BJ (cell line): Measurements from ENCODE around the gene CYB561D2. TPM values are rescaled to one million over a fixed set of nuclear protein-coding genes. Genes with fewer than 3 reads are reported as not detected.

Source experiments
- CTCF ChIA-PET: fragments of 350-600 bp; formaldehyde crosslinking; extraction: SDS; loops from one replicate; lab custom pipeline; 2021; ENCODE audit warnings: antibody characterized with exemption, inconsistent platforms; lab: Yijun Ruan, JAX
- POLR2A ChIA-PET: fragments of 300-600 bp; sonication (Branson Sonifier 250); formaldehyde crosslinking; extraction: SDS; loops from one replicate; lab custom pipeline; 2021; ENCODE audit warnings: antibody characterized with exemption; lab: Charles Lee
- DNase-seq: peaks from one replicate; pipeline ENCODE4 v3.0.0-alpha.2; 2011; ENCODE audit warnings: low read depth
- H3K27me3 ChIP-seq: 2 replicates; pipeline ENCODE4 v1.6.0; 2011; ENCODE audit warnings: low read length; ENCODE audit not compliant: control insufficient read depth, insufficient read depth
- H3K36me3 ChIP-seq: 2 replicates; pipeline ENCODE4 v1.5.1; 2011; ENCODE audit warnings: low read length; ENCODE audit not compliant: control insufficient read depth, insufficient read depth
- H3K4me3 ChIP-seq: 2 replicates; pipeline ENCODE4 v1.5.1; 2011; ENCODE audit warnings: low read depth, mild to moderate bottlenecking, control low read depth, low read length
- polyA plus RNA-seq: library from polyadenylated mRNA; depleted of rRNA; stranded (reverse); fragments of >200 nt; gene quantifications from 2 replicates; pipeline ENCODE4 v1.2.3, GENCODE V29; 2011
- TF ChIP-seq, protein P1 (sequence below): IDR thresholded peaks from 2 replicates; pipeline ENCODE4 v1.5.1; 2011; ENCODE audit warnings: low read depth, mild to moderate bottlenecking, control low read depth, inconsistent platforms, low read length, moderate library complexity; ENCODE audit not compliant: insufficient read depth

Gene CYB561D2
- polyA plus RNA-seq, 1 experiment = 39.3 TPM

DNA sequence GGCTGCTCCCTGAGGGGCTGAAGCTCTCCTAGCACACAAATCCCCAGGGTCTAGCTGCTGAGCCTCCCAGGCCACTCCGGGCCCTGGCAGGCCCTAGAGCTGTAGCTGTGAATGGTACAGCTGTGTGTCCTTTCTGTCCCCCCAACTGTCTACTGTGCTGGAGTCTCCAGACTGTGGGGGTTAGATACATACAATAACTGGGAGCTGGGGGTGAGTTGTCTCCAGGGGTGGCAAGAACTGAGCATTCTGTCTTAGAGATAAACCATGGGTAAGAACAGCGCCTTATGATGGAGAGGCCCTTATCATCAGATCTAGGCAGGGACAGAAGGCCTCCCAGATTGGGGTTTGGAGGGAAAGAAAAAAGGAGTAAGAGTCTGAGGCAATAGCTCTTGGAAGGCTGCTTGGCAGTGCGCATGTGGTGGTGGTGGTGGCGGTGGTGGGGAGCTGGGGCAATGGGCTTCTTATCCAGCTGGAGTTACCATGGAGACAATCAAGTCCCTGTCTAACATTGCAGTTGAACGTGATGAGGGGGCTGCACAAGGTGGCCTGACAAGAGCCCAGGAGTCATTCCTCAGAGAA is 3.6 kb downstream of the CYB561D2 start:
- peaks cover 23% of the 10 kb centered on the region for H3K36me3 ChIP-seq
- H3K27me3 ChIP-seq = no peaks in the 10 kb centered on the region
- DNase-seq = no peak
- ChIA-PET CTCF (interaction anchor here (0.9 to 1.8 kb wide), 3 partner anchors 17 to 188 kb away, joined by 3 to 5 read pairs (median 4); no protein-coding TSS in a partner anchor), POLR2A (interaction anchor here (0.8 kb wide), 1 partner anchor 1834 kb away, joined by 11 read pairs; no protein-coding TSS in a partner anchor)
- TF ChIP-seq, protein P1, sequence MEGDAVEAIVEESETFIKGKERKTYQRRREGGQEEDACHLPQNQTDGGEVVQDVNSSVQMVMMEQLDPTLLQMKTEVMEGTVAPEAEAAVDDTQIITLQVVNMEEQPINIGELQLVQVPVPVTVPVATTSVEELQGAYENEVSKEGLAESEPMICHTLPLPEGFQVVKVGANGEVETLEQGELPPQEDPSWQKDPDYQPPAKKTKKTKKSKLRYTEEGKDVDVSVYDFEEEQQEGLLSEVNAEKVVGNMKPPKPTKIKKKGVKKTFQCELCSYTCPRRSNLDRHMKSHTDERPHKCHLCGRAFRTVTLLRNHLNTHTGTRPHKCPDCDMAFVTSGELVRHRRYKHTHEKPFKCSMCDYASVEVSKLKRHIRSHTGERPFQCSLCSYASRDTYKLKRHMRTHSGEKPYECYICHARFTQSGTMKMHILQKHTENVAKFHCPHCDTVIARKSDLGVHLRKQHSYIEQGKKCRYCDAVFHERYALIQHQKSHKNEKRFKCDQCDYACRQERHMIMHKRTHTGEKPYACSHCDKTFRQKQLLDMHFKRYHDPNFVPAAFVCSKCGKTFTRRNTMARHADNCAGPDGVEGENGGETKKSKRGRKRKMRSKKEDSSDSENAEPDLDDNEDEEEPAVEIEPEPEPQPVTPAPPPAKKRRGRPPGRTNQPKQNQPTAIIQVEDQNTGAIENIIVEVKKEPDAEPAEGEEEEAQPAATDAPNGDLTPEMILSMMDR = no peak
- no peak overlapping the region for H3K4me3 ChIP-seq

- Histone ChIP-seq H3K27me3 (no peaks in the 10 kb centered on the region), H3K4me3 (no peak overlapping the region), H3K36me3 (peaks cover 23% of the 10 kb centered on the region)
- ChIA-PET CTCF (interaction anchor here (1.6 kb wide), 1 partner anchor 187 kb away, joined by 4 read pairs; no protein-coding TSS in a partner anchor), POLR2A (no interaction called here)
- TF ChIP-seq, protein P1 = no peak
- DNase-seq = no peak
Observed at GRCh38 chr3:50354850-50355249, 4.2 kb downstream of the CYB561D2 start.

- H3K36me3 ChIP-seq = peaks cover 23% of the 10 kb centered on the region
- no peak for DNase-seq
- H3K4me3 ChIP-seq = peak overlapping the region; percentile 76
- ChIA-PET POLR2A (no interaction called here), CTCF (interaction anchor here (1.0 to 1.2 kb wide), 2 partner anchors 8 to 186 kb away, joined by 3 read pairs; no protein-coding TSS in a partner anchor)
- H3K27me3 ChIP-seq = no peaks in the 10 kb centered on the region
- TF ChIP-seq, protein P1 = no peak
Observed at GRCh38 chr3:50355829-50356552, 5.3 kb downstream of the CYB561D2 start.

DNA sequence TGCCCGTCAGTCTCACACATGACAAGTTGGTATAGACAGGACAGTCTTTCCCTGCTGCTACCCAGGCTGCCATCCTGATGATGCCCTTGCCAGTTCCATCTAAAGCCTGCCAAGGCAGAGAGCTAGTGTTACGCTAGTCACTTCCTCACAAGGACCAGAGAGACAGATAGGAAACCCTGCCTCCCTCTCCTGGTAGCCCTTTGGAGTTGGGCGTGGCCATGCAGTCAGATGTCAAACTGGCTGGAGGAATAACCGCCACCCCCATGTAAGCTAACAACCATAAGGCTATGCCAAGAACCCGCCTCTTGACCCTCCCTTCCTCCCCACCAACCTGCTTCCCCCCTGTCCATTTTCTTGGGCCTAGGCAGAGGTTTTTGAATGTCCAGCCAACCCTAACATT is 5.9 kb downstream of the CYB561D2 start:
- TF ChIP-seq, protein P1 = no peak
- DNase-seq = no peak
- Histone ChIP-seq H3K36me3 (peaks cover 23% of the 10 kb centered on the region), H3K4me3 (peak overlapping the region; percentile 76), H3K27me3 (no peaks in the 10 kb centered on the region)
- ChIA-PET CTCF (interaction anchor here (1.0 to 1.3 kb wide), 4 partner anchors 8 to 185 kb away, joined by 3 to 7 read pairs (median 3); no protein-coding TSS in a partner anchor), POLR2A (no interaction called here)

DNA sequence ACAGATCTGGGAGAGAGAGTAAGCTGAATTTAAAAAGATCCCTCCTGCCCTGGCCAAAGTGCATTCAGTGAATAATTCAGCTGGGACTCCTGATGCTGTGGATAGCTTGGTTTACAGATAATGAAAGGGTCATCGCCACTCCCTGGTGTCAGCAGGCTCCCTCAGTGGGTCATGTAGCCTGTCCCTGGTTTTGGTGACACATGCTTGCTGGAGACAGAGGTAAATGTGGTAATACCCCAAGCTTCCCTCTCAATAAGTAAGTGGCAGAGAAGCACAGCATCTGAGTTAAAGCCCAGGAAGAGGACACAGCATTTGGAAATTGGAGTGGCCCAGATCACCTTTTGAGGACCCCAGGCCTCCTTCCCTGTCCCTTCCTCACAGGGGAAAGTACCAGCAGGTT is 6.8 kb downstream of the CYB561D2 start:
- Histone ChIP-seq H3K4me3 (peak overlapping the region; percentile 76), H3K27me3 (no peaks in the 10 kb centered on the region), H3K36me3 (peaks cover 23% of the 10 kb centered on the region)
- DNase-seq = no peak
- ChIA-PET CTCF (interaction anchor here (1.0 to 1.3 kb wide), 4 partner anchors 10 to 191 kb away, joined by 3 to 7 read pairs (median 3); no protein-coding TSS in a partner anchor), POLR2A (no interaction called here)
- TF ChIP-seq, protein P1 = no peak
